ENCODE measurements around the gene MAST2. TPM values are rescaled to one million over a fixed set of nuclear protein-coding genes. Genes with fewer than 3 reads are reported as not detected.
"Not testable (repeated sequence)": the region's sequence is repeated elsewhere in the genome, so short reads cannot be mapped to it uniquely, and the experiment has no call there.

MAST2 gene
- total RNA-seq, 1 donor from 2014 or later: 12.6 TPM

GRCh38 chr1:45929257-45929687 is 125.9 kb downstream of the MAST2 start:
- Histone ChIP-seq H3K27me3 (ENCODE audit: control insufficient read depth, insufficient read depth, low read length) (no peaks in the 10 kb centered on the region), H3K4me3 (ENCODE audit: low read depth, low read length) (no peak overlapping the region), H3K36me3 (ENCODE audit: control insufficient read depth, insufficient read depth, low read length) (no peaks in the 10 kb centered on the region)
- FAIRE-seq (no peak), DNase-seq (ENCODE audit: low read depth) (peak; percentile 67)
- no peak for TF ChIP-seq CTCF (IDR thresholded peaks at IDR 0.05; ENCODE audit: insufficient read depth, low read length, severe bottlenecking)

DNA sequence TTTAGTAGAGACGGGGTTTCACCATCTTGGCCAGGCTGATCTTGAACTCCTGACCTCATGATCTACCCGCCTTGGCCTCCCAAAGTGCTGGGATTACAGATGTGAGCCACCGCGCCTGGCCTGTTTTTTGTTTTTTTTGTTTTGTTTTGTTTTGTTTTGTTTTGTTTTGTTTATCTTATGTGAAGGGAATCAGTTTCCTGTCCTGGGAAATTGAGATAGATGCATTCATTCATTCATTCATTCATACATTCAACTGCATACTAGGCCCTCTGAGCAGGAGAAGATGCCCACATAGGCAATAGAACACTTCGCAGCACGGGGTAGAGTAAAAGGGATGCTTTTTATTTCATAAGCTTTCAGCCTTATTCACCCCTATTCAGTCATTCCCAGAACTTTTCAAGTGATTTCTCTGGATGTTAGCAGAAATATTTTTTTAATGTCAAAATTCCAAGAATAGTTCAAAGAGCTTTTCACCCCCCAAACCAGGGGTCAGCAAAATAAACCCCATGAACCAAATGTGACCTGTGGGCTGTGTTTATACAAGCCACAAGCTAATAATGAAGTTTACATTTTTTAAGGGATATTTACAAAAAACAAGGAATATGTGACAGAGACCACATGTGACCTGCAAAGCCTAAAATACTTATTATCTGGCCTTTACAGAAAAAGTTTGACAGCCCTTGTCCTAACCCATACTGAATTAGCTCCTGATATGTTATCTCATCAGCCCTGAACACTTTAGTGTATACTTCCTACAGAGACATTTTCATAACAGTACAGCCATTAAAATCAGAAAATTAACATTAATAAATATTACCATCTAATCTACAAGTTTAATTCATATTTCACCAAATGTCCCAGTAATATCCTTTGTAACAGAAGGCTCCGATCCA is 127.1 kb downstream of the MAST2 start:
- TF ChIP-seq CTCF (IDR thresholded peaks at IDR 0.05; ENCODE audit: insufficient read depth, low read length, severe bottlenecking): no peak
- DNase-seq (ENCODE audit: low read depth) (no peak), FAIRE-seq (no peak)
- no peaks in the 10 kb centered on the region for H3K27me3 ChIP-seq (ENCODE audit: control insufficient read depth, insufficient read depth, low read length)
- no peaks in the 10 kb centered on the region for H3K36me3 ChIP-seq (ENCODE audit: control insufficient read depth, insufficient read depth, low read length)
- H3K4me3 ChIP-seq (ENCODE audit: low read depth, low read length): no peak overlapping the region

- FAIRE-seq; H3K36me3 ChIP-seq (ENCODE audit: control insufficient read depth, insufficient read depth, low read length); H3K4me3 ChIP-seq (ENCODE audit: low read depth, low read length); H3K27me3 ChIP-seq (ENCODE audit: control insufficient read depth, insufficient read depth, low read length); DNase-seq (ENCODE audit: low read depth): not testable (repeated sequence)
Observed at GRCh38 chr1:45932205-45932604, 128.8 kb downstream of the MAST2 start.

DNA sequence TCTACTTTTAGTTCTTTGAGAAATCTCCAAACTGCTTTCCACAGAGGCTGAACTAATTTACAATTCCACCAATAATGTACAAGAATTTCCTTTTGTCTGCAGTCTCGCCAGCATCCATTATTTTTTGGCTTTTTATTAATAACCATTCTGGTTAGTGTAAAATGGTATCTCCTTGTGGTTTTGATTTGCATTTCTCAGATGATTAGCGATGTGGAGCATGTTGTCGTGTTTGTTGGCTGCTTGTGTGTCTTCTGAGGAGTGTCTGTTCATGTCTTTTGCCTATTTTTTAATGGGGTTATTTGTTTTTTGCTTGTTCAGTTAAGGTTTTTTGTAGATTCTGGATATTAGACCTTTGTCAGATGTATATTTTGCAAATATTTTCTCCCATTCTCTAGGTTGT is 131.5 kb downstream of the MAST2 start:
- FAIRE-seq (no peak), DNase-seq (ENCODE audit: low read depth) (no peak)
- H3K36me3 ChIP-seq (ENCODE audit: control insufficient read depth, insufficient read depth, low read length): no peaks in the 10 kb centered on the region

GRCh38 chr1:45938029-45938428 is 134.6 kb downstream of the MAST2 start:
- H3K4me3 ChIP-seq (ENCODE audit: low read depth, low read length): no peak overlapping the region
- FAIRE-seq (no peak), DNase-seq (ENCODE audit: low read depth) (no peak)
- TF ChIP-seq CTCF (IDR thresholded peaks at IDR 0.05; ENCODE audit: insufficient read depth, low read length, severe bottlenecking): no peak
- H3K27me3 ChIP-seq (ENCODE audit: control insufficient read depth, insufficient read depth, low read length): no peaks in the 10 kb centered on the region
- no peaks in the 10 kb centered on the region for H3K36me3 ChIP-seq (ENCODE audit: control insufficient read depth, insufficient read depth, low read length)

More for the DNA sequence above, 131.5 kb downstream of the MAST2 start:
- H3K27me3 ChIP-seq (ENCODE audit: control insufficient read depth, insufficient read depth, low read length): no peaks in the 10 kb centered on the region
- H3K4me3 ChIP-seq (ENCODE audit: low read depth, low read length): no peak overlapping the region
- TF ChIP-seq CTCF (IDR thresholded peaks at IDR 0.05; ENCODE audit: insufficient read depth, low read length, severe bottlenecking): no peak

- Histone ChIP-seq H3K27me3 (ENCODE audit: control insufficient read depth, insufficient read depth, low read length) (no peaks in the 10 kb centered on the region), H3K36me3 (ENCODE audit: control insufficient read depth, insufficient read depth, low read length) (no peaks in the 10 kb centered on the region), H3K4me3 (ENCODE audit: low read depth, low read length) (no peak overlapping the region)
- no peak for TF ChIP-seq CTCF (IDR thresholded peaks at IDR 0.05; ENCODE audit: insufficient read depth, low read length, severe bottlenecking)
- no peak for DNase-seq (ENCODE audit: low read depth)
- FAIRE-seq: no peak
Observed at GRCh38 chr1:45942411-45942810, 139.0 kb downstream of the MAST2 start.

Measured in bronchial epithelial cell (primary cell).